GM12872 (cell line): ENCODE data around the gene ACTN1.

Experiments used
- CTCF ChIP-seq: IDR thresholded peaks from 3 replicates; pipeline ENCODE4 v1.5.1; 2011; ENCODE audit warnings: low read depth, mild to moderate bottlenecking, low read length, moderate library complexity; ENCODE audit not compliant: insufficient read depth

The ACTN1 gene

GRCh38 chr14:68986225-68986624 lies 7.1 kb upstream of the ACTN1 start:
- no peak for TF ChIP-seq CTCF

GRCh38 chr14:68984686-68985085 lies 5.6 kb upstream of the ACTN1 start:
- TF ChIP-seq CTCF: no peak

- no peak for TF ChIP-seq CTCF
Observed at GRCh38 chr14:68983191-68983590, 4.1 kb upstream of the ACTN1 start.

GRCh38 chr14:68982581-68982980 lies 3.5 kb upstream of the ACTN1 start:
- TF ChIP-seq CTCF: no peak

GRCh38 chr14:68981539-68981976 lies 2.5 kb upstream of the ACTN1 start:
- no peak for TF ChIP-seq CTCF

- TF ChIP-seq CTCF: no peak
Observed at GRCh38 chr14:68981139-68981538, 2.0 kb upstream of the ACTN1 start.

GRCh38 chr14:68979722-68980451 lies 785 bp upstream of the ACTN1 start:
- no peak for TF ChIP-seq CTCF
